HG02642 (cell line): Measurements from ENCODE around the gene PEPD.

Experiments
- ATAC-seq: cut with Tn5 transposase; IDR thresholded peaks from one replicate; pipeline ENCODE4 v1.9.1; 2021; ENCODE audit warnings: mild to moderate bottlenecking; ENCODE audit not compliant: unreplicated experiment, poor library complexity

The PEPD gene

DNA sequence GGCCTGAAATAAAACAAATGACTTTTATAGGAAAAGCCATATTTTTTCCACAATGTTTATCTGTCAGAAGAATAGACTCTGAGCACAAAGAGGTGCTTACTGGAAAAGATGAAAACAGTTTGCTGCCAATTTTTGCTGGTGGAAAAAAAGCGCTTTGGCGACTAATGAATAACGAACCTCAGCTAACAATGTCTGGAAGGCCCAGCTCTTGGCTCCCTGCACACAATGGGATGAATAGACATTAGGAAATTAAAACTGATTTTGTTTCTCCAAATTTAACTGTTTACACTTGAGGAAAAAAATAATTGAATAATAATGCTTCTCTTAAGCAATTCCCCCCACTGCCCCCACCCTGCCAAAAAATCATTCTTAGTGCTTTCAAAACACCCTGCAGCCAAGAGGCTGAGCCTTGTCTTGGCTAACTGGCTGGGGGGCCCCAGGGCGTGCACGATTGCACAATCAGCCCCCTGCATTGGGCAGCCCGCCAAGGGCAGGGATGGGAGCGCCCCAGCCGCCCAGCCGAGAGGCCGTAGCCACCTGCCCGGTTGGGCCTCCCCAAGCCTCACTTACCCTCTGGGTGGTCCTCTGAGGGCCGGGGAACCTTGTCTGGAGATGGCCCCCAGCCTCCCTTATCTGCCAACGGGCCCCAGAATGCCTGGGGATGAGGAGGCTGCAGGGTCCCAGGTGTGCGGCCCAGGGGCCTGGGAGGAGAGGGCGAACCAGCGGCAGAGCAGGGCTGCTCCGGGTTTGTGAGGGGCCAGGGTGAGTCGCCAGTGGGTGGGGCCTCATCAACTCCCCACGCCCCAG lies 131.3 kb downstream of the PEPD start:
- no peak for ATAC-seq

DNA sequence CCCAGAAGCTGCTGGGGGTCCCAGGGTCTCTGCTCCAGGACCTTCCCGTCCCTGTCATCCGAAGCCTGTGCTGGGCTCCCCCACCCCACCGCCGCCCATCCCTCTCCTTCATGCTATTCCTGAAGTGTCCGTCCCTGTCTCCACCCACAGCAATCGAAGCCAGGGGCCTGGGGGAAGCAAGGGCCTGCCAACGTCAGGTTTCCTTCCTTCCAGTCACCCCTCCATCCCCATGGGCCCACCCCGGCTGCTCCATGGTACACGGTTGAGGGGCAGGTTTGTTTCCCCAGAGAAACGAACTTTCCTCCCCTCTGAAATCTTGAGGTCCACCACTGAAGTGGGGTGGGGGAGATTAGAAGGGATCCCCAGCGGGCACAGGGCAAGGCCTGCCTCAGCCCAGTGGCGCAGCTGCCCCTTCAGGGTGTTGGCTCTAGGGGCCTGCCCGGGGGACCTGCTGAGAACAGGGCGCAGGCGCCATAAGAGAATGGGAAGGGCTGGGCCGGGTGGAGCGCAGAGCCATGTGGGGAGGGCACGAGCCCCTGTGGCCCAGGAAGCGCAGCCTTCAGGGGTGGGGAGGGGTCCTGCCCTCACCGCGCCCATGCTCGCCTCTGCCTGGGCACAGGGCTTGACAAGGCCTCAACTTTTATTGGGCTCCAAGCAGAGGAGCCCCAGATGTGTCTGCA lies 132.0 kb downstream of the PEPD start:
- ATAC-seq, result no peak

DNA sequence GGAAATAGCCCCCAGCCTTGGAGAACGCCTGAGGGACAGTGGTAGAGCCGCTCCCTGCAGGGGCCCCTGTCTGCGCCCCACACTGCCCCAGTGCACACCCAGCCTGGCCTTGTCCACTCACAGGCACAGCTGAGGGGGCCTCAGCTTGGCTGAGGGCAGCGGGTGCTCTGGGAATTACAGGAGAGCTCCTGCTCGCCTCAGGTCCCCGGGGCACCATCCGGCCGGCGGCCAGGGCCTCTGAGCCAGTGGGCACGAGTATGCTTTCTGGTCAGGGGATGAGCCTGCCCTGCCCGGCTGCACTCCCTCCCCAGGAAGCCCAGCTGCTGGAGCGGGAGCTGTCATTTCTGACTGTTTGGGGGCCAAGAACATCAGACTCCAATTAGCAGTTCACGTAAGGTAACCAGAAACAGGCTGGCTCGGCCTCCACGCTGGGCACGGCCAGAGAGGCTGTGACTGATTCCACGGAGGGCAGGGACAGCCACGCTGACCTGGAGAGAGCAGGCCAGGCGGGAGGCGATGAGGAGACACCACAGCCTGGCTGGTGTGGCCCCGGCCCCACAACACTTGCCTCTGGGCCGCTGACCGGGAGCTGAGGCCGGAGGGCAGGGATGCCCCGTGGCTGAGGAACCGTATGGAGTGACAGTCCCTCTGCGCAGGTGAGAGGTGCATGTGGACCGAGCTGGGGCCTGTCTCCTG lies 132.7 kb downstream of the PEPD start:
- ATAC-seq, result no peak

DNA sequence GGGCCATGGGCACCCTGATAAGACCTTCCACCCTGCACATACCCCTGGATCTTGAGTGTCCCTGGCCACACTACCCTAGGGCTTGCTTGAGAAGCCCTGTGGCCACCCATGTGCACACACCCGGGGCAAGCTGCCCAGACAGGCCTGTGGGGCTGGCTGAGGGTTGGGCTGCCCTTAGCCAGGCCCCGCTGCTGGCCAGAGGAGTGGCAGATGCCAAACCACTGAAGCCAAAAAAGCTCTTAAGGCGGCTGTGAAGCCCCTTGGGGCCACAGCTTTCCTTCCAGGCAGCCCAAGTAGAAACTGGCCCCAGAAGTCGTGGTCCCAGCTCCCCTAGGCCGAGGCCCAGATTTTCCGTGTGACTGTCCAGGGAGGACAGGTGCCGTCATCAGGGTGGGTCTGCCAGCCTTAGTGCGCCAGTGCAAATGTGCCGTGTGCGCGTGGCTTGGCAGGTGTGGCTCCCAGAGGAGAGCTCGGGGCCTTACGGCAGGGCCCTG lies 133.3 kb downstream of the PEPD start:
- no peak for ATAC-seq

DNA sequence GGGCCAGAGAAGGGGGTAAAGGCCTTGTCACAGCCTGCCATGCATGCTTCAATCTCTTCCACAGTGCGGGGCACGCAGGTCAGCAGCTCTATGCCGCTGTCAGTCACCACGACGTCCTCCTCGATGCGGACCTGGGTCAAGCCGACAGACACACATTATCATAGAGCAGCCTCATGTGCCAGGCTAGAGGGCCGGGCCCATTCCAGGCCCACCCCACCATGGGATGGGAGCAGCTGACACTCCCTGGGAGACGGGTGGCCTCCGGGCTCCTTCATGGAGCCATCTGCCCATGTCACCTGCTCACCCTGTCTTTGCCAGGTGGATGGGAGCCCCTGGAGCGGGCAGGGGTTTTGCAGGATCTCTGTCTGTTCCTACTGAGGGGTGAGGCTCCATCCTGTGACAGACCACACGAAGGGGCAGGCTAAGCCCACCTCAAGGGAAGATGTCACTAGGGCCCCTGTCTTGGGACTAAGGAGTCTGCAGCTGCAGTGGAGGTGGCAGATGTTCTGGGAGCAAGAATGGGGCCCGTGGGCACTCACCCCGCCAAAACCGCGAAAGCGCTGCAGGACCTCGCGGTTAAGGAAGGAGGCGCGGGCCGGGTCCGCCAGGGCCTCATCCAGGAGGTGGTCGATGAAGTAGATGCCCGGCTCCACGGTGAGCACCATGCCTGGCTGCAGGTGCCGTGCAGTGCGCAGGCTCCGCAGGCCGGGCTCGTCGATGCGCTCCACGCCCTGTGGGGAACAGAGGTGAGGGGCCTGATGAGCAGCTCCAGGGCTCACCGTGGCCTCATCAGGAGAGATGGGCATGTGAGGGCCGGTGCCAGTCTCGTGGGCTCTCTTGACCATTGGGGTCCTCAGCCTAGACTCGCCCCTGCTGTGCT lies 134.0 kb downstream of the PEPD start:
- ATAC-seq, result no peak

DNA sequence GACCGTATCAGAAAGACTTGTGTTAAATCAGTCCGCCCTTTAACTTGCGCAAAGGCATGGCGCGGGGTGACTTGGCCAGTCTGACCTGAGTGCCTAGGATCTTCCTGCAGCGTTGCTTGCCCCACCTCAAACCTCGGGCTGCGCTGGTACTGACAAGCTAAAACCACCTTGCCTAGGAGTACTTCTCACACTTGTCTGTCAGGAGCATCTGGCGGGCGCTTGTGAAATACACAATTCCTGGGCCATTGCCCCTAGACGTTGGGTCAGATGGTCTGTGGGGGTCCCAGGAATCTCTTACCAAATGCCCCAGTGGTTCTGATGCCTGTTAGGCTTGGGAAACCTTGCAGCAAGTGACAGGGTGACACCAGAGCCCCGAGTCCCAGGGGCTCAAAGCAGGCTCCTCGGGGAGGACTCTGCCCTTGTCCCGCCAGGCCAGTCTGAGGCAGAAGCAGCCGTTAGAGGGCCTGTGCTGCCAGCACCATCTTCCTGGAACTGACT lies 135.2 kb downstream of the PEPD start:
- no peak for ATAC-seq

DNA sequence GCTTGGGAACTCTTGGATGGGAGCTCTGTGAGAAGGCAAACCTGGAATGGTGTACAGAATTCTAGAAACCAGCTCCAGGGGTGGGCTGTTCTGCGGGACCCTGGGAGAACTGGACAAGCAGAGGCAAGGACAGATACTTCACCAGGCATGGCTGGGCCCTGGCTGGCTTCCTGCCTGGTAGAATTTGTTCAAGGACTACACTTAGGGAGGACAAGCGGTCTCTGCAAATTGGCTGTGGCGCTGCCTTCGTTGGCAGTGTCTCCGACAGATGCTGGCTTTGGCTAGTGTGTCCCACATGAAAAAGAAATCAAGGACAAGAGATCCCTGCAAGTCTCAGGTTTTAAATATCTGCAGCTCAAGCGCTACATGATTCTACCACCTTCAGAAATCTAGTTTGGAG lies 135.6 kb downstream of the PEPD start:
- no peak for ATAC-seq

DNA sequence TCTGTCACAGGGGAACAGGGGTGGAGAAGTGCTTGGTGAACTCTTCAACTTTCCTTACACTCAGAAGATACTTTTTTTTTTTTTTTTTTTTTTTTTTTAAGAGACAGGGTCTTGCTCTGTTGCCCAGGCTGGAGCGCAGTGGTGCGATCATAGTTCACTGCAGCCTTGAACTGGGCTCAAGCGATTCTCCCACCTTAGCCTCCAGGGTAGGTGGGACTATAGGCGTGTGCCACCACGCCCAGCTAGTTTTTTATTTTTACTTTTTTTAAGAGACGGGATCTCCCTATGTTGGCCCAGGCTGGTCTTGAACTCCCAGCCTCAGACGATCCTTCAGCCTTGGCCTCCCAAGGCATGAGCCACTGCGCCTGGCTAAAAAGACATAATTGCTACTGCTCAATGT lies 136.6 kb downstream of the PEPD start:
- ATAC-seq, result no peak

DNA sequence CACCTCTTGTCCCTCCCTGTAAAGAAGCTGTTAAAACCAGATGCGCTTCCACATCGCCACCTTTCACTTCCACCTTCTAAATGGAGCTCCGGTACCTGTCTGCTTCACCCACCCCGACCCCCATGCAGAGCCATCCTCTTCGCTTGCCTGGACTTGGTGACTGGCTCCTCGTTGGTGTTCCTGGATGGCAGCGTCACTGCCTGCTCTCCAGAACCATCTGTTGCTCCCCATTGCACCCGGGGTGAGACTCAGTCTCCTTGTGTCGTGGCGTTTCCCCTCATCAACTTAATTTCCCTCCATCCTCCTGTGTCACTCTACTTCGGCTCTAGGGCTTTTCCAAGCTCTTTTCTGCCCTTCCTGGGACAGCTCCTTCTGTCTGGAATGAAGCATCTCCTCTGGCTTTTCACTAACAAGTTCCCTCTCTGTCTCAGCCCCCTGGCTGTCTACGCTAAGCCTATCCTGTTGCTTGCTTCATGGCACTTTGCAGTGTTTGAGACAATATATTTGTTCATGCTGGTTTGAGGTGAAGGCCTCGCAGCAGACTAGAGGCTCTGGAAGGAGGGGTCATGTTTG lies 137.8 kb downstream of the PEPD start:
- no peak for ATAC-seq

DNA sequence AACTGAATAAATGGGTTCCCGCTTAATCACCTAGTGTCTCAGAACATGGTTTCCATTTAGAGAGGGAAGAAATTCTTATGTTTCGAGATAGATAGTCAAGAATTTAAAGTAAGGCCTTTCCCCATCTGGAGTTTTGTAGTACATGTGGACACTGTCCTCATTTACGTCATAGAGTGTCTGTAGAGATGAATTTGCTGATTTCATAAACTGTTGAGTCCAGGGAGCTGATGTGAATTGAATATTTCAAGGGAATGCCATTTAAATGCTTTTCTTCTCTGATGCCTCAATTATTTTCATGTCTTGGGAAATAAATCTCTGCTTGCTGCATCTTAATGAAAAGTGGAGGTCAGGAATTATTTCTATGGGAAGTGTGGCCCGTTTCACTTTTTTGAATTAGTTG lies 138.6 kb downstream of the PEPD start:
- no peak for ATAC-seq

DNA sequence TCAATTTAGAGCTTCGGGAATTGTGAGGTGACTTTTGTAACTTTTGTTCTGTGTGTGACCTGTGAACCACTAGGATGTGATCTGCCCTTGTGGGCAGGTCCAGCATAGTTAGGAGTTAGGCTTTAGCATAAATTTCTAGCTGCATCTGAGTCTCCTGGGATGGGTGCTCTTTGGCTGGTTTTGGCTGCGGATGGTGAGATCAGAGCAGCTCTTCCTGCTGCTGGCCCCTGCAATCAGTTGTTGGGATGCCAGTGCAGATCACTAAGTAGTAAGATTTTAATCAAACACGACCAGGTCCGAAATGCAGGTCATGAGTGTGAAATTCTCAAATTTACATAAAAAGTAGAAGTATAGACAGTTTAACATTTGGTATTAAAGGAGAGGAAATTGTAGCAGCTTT lies 139.6 kb downstream of the PEPD start:
- ATAC-seq, result no peak

DNA sequence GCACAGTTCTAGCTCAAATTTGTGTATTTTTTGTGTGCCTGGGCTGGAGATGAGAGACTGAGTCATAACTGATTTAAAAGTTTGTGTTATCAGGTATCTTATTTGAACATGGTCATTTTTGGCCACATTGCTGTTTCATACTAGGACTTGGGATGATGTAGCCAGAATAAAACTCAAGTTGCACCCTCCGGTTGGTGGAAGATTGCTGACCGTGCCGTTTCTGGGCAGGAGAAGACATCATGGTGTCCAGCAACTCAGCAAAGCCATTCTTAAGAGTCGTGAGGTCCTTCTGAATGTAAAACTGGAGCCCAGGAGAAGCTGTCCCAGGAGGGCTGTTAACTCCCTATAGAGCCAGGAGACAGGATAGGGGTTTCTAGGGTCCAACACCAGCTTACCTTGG lies 140.5 kb downstream of the PEPD start:
- ATAC-seq, result no peak

DNA sequence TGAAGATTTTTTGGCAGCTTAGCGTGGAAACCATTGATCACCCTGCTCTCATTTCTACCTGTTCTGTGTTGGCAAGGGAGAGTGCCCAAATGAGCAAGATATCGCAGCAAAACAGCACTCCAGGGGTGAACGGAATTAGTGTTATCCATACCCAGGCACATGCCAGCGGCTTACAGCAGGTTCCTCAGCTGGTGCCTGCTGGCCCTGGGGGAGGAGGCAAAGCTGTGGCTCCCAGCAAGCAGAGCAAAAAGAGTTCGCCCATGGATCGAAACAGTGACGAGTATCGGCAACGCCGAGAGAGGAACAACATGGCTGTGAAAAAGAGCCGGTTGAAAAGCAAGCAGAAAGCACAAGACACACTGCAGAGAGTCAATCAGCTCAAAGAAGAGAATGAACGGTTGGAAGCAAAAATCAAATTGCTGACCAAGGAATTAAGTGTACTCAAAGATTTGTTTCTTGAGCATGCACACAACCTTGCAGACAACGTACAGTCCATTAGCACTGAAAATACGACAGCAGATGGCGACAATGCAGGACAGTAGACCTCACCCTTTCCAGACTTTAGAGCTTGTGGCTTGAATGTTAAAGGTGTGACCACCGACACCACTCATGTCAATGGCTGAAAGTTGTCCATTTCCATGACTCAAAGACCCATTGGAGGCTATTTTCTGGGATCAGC lies 142.3 kb downstream of the PEPD start:
- no peak for ATAC-seq

DNA sequence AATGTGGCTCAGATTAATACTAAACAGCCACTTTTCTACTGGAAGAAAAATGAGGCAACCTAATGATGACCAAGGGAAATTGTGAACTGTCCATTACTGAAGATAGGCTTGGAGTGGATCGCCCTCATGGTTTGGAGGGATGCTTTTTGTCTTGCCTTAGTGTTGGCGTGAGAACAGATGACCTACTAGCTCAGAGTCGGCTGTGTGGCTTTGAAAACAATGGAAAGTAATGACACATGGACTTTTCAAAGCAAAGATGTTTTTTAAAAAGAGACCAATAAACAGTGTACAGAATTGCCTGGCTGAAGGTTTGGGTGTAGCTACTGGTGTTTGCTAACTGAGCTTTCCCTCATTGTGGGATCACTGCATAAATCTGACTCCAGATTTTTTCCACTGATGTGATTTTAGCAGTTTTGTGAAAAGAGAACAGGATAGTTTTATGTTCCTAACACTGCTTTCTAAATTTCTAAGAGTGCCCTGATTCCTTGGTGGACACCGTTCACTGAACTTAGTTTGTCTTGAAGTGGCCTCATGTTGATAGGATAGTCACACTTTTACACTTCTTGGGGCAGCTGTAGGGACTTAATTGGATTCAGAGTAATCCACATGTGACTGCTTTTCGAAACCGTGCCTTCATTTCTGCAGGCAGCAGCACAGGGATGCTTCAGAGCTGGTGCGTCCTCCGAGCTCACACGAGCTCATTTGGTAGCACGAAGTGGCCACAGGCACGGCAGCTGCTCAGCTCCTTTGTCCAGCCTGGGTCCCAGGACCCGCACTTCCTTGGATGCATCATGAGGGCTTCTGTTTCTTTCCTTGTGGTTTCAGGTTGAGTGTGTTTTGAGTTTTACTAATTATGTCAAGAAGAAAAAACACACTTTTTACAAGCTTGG lies 143.8 kb downstream of the PEPD start:
- ATAC-seq, result no peak

DNA sequence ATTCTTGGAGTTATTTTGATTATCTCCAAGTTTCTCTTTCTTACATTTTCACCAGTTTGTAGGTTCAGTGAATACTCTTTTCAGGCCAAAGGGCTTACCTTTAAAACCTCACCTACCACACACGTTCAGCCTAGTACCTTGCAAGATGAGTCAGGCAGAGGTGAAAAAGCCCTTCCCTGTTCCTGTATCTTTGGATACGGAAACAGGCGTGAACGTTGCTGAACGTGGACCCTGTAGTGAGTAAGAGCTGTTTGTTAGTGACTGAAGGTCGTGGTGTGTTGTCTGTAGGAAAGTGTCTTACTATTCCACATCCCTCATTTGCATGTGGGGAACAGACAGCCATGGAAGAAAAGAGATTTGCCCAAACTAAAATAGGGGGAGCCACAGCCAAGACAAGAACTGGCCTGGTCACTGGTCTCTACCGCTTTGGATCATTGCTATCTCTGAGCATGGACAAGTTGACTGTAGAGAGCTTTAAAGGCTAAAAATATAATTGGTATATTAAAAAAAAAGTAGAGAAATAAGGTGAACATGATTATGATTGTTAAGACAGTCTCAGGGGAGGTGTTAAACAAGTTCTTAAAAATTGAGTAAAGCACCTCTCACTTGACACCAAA lies 144.5 kb downstream of the PEPD start:
- no peak for ATAC-seq

DNA sequence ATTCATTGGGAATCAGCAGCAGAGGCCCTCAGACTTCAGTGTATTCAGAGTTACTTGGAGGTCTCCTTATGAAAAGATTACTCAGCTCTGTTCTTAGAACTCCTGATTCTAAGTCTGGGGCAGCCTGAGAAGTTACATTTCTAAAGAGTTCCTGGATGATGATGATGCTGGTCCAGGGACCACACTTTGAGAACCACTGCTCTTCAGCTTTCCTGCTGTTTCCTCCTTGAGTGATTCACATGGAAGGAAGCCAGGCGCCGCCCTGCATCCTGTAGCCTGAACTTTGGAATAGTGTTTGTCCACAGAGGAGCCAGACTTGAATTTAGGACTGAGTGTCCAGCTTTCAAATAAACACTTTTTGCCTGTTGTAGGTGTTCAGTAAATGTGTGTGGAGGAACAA lies 145.2 kb downstream of the PEPD start:
- ATAC-seq, result no peak

DNA sequence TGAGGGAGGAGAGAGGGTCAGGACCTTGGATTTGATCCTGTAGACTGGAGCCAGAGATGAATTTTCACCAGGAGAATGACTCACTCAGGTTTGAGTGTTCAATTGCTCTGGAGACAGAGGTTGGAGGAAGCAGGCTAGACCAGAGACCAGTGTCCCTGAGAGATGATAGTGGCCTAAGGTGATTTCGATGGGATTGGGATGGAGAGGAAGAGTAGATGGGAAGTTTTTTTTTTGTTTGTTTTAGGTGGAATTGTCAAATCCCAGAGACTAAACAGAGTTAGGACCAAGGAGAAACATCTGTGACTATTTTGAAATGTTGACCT lies 145.8 kb downstream of the PEPD start:
- no peak for ATAC-seq
